Fibroblast of skin of right quadriceps (primary cell): Measurements from ENCODE around the gene SYCN.
A peak's percentile ranks its signal among the peaks of the same experiment; 100 is the strongest.

Experiments
- DNase-seq: peaks from one replicate; pipeline ENCODE4 v3.0.0-alpha.2; 2013

SYCN gene

DNA sequence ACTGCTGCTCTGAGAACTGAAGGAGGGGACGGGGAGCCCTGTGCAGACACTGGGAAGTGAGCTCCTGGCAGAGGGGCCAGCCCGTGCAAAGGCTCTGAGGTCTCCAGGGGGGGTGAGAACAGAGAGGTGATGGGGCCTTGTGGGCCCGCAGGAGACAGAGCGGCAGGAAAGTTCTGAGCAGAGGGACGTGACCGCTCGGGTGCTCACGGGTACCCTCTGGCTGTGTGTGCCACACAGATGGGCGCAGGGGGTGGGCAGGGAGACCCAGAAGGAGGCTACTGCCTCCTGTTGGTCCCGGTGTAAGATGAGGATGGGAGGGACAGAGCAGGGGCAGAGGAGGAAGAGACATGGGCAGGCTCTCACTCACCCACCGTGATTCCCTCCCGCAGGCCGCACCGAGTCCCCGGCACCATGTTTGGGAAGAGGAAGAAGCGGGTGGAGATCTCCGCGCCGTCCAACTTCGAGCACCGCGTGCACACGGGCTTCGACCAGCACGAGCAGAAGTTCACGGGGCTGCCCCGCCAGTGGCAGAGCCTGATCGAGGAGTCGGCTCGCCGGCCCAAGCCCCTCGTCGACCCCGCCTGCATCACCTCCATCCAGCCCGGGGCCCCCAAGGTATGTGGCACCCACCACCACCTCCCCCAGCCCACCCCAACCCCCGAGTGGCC, 34.8 kb downstream of the SYCN start:
- no peak for DNase-seq

GRCh38 chr19:39168258-39169142, 35.6 kb downstream of the SYCN start:
- DNase-seq: no peak

DNA sequence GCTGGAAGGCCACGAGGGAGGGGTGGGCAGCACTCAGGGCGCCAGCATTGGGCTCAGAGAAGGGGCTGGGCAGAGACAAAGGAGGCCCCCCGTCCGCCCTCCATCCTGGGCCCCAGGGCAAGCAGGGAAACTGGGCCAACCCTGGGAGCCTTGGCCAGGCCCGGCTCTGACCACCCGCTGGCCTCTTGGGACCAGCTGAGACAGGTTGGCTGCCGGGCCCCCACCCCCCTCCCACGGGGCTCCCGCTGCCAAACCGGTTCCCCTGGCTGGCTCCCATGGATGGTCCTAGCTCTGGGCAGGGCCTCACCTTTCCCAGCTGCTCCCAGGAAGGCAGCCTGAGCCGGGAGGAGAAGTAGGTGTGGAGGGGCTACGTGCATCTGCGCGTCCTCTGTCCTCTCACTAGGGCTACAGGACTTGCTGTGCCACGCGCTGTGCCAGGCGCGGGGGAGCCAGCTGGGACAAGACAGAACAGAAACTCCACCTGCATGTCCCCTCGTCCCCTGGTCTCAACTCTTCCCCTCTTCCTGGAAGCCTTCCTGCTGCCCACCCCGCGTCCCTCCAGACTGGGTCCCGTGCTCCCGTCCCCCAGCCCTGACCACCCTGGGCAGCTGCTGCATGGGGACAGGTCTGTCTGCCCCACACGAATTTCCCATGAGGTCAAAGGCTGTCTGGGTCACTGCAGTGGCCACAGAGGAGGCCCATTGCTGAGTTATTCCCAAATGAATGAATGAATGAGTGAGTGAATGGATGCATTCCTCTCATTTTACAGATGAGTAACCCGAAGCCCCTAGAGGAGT, 36.4 kb downstream of the SYCN start:
- no peak for DNase-seq

DNA sequence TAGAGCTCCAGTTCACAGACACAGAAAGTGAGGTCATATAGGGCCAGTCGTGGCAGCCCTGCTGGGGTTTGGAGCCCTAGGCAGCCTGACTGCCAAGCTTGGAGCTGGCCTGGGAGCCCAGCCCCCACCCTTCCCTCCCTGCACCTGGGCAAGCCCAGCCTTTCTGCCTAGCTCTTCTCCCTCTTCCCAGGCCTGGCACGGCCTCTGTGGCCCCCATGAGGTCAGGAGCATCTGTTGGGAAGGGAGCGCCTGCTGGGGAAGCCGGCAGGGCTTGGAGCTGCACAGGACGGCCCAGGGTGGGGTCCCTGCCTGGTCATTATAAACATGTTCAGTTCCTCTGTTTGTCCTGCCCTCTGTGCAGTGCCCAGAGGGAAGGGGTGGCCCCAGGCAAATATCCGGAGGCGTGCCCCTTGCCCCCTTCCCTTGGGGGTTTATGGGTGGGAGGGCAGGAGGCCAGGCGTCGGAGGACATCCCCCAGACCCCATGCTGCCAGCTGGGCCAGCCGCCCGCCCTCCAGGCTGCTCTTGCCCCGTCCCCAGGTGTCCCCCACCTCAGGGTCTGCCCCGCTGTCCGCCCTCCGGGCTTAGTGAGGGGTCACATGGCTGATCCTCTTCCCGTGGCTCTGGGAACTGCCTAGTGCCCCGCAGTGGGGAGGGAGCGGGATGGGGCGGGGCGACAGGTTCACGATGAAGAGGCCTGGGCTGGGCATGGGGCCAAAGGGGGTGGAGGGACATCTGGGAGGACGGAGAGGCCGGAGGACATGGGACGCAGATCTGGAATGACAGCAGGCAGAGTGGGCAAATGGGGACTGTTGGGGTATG, 37.3 kb downstream of the SYCN start:
- DNase-seq: no peak

GRCh38 chr19:39165857-39166256, 38.2 kb downstream of the SYCN start:
- DNase-seq: no peak

- DNase-seq: no peak
These were observed 39.8 kb downstream of the SYCN start for GRCh38 chr19:39164289-39164688.

GRCh38 chr19:39163621-39164020, 40.4 kb downstream of the SYCN start:
- DNase-seq: no peak

DNA sequence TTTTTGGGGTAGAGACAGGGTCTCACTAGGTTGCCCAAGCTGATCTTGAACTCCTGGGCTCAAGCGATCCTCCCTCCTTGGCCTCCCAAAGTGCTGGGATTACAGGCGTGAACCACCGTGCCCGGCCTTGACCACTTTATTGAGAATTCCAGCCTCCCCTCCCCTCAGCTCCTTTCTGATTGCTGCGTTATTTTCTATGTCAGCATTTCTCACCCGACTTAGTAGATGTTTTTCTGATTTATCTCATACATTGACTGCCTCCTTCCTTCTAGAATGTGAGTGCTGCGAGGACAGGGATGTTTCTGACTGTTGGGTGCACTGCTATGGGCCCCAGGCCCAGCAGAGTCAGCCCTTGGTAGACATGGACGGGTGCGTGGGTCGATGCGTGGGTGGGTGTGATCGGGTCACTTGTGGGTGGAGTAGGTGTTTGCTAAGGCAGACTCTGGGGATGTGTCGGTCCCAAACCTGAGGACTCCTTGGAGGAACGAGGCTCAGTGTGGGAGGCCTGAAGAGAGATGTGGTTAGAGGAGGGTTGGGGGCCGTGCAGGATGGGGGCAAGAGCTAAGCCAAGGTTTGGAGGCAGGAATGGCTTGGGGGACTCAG, 41.5 kb downstream of the SYCN start:
- DNase-seq: no peak

- no peak for DNase-seq
These were observed 43.0 kb downstream of the SYCN start for GRCh38 chr19:39160889-39161672.

DNA sequence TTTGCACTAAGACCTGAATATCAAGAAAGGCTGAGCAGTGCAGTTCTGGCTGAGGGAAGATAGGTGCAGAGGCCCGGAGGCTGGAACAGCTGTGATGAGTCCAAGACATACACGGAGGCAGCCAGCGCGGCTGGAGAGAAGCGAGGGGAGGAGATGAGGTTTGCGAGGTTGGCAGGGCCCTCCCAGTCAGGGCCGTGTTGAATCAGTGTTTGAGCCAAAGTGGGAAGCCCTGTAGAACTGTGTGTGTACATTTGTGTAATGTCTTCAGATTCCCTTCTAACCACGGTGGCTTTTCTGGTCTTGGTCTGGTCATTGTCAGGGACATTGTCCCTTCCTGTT, 43.6 kb downstream of the SYCN start:
- peak; percentile 28 for DNase-seq

- DNase-seq: no peak
These were observed 45.3 kb downstream of the SYCN start for GRCh38 chr19:39158646-39159260.

- DNase-seq: no peak
These were observed 46.1 kb downstream of the SYCN start for GRCh38 chr19:39157997-39158389.

DNA sequence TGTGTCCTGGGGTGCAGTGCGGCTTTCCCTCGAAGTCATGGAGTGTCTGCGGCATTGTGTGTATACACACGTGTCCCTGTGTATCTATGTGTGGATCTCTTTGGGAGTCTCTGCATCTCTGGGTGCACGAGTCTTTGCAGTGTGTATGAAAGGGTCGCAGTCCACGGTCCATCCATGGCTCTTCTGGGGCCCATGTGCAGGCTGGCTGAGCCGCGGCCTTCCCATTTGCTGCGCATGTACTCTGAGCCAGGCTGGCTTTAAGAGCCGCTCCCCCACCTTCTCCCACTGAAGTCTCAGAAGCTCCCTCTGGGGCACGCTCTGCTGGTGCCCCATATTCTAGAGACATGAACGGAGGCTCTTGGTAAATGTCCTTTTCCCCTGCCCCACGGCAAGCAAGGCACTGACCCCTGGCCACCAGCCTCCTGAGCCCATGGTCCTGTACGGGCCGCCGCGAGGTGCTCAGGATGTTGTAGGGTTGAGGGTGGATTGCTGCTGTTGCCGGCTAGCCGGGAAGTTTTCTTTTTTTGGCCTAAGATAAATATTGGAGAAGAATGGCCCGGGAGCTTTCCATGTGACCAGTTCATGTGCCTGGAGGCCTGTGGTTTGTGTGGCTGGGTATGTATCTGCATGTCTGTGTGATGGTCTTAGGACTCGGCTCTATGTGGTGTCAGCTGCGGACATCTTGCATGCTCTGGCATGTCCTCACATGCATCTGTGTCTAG, 46.6 kb downstream of the SYCN start:
- no peak for DNase-seq

- no peak for DNase-seq
These were observed 47.5 kb downstream of the SYCN start for GRCh38 chr19:39156326-39157230.

GRCh38 chr19:39155741-39156140, 48.3 kb downstream of the SYCN start:
- DNase-seq: no peak

DNA sequence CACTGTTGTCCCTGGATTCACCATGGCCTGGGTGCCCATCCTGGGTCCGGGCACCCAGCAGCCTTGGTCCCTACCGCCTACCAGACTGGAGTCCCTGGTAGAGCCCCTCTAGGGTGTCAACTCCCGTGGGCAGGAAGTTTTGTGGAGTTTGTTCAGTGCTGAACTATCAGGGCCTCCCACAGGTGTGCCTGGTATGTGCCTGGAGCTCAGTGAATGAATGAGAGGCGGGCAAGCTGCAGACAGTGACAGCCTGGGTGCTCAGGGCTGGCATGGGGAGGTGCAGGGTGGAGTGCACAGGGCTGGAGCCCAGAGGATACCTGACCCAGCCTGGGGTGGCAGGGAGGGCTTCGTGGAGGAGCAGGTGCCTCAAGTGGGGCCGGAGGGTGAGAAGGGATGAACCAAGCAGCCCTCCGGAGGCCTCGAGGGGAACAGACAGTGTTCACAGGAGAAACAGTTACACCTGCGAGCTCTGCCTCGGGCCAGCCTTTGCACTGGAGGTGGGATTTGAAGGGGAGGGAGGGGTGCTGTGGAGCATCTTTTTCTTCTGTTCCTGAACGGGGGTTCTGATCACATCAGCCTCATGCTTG, 48.9 kb downstream of the SYCN start:
- no peak for DNase-seq

- DNase-seq: no peak
These were observed 49.4 kb downstream of the SYCN start for GRCh38 chr19:39154629-39155100.

- no peak for DNase-seq
These were observed 49.9 kb downstream of the SYCN start for GRCh38 chr19:39154100-39154628.
